H9 (cell line): ENCODE results near the gene BBS10. TPM values are rescaled to one million over a fixed set of nuclear protein-coding genes. Genes with fewer than 3 reads are reported as not detected.

Experiments
- DNase-seq: peaks from one replicate; pipeline ENCODE4 v3.0.0-alpha.2; 2017
- H2AFZ ChIP-seq: one replicate; pipeline ENCODE4 v1.6.1; 2013; ENCODE audit warnings: mild to moderate bottlenecking, low read length, control low read depth, moderate library complexity
- H2AK5ac ChIP-seq: 2 replicates; pipeline ENCODE4 v1.6.1; 2013; ENCODE audit warnings: low read length, control low read depth, mixed read lengths; ENCODE audit not compliant: insufficient read length
- H2BK120ac ChIP-seq: one replicate; pipeline ENCODE4 v1.6.1; 2013; ENCODE audit warnings: low read depth, mild to moderate bottlenecking, low read length, control low read depth, inconsistent platforms; ENCODE audit not compliant: poor library complexity, severe bottlenecking
- H2BK12ac ChIP-seq: 2 replicates; pipeline ENCODE4 v1.6.1; 2013; ENCODE audit warnings: low read length, control low read depth, mixed read lengths, low read depth; ENCODE audit not compliant: insufficient read length
- H2BK15ac ChIP-seq: 2 replicates; pipeline ENCODE4 v1.6.1; 2013; ENCODE audit warnings: low read depth, low read length, control low read depth
- H2BK20ac ChIP-seq: one replicate; pipeline ENCODE4 v1.6.1; 2013; ENCODE audit warnings: low read depth, mild to moderate bottlenecking, low read length, control low read depth, inconsistent platforms; ENCODE audit not compliant: poor library complexity, severe bottlenecking
- H2BK5ac ChIP-seq: 2 replicates; pipeline ENCODE4 v1.6.1; 2013; ENCODE audit warnings: low read length, control low read depth, mixed read lengths; ENCODE audit not compliant: insufficient read length
- H3K14ac ChIP-seq: 2 replicates; pipeline ENCODE4 v1.6.1; 2013; ENCODE audit warnings: low read length, control low read depth; ENCODE audit not compliant: insufficient read depth
- H3K18ac ChIP-seq: 2 replicates; pipeline ENCODE4 v1.6.1; 2013; ENCODE audit warnings: low read depth, mild to moderate bottlenecking, mixed read lengths, low read length, control low read depth; ENCODE audit not compliant: insufficient read length
- H3K23ac ChIP-seq: 2 replicates; pipeline ENCODE4 v1.6.1; 2013; ENCODE audit warnings: low read length, control low read depth, mixed read lengths, low read depth; ENCODE audit not compliant: insufficient read length
- H3K23me2 ChIP-seq: 2 replicates; pipeline ENCODE4 v1.6.1; 2013; ENCODE audit warnings: low read depth, mild to moderate bottlenecking, mixed read lengths, low read length, control low read depth; ENCODE audit not compliant: insufficient read length, poor library complexity, severe bottlenecking
- H3K27ac ChIP-seq: 2 replicates; pipeline ENCODE4 v1.5.1; 2013; ENCODE audit warnings: low read length, control low read depth, mixed read lengths, low read depth; ENCODE audit not compliant: insufficient read length
- H3K27me3 ChIP-seq: 2 replicates; pipeline ENCODE4 v1.6.1; 2013; ENCODE audit warnings: low read length, control low read depth, inconsistent platforms; ENCODE audit not compliant: insufficient read depth
- H3K4ac ChIP-seq: 2 replicates; pipeline ENCODE4 v1.6.1; 2013; ENCODE audit warnings: low read depth, mild to moderate bottlenecking, control low read depth, inconsistent platforms, low read length, moderate library complexity
- H3K4me1 ChIP-seq: 2 replicates; pipeline ENCODE4 v1.6.1; 2013; ENCODE audit warnings: low read length, control low read depth, inconsistent platforms; ENCODE audit not compliant: insufficient read depth
- H3K4me2 ChIP-seq: 2 replicates; pipeline ENCODE4 v1.6.1; 2013; ENCODE audit warnings: low read length, control low read depth, mixed read lengths; ENCODE audit not compliant: insufficient read length, insufficient read depth
- H3K56ac ChIP-seq: 2 replicates; pipeline ENCODE4 v1.6.1; 2013; ENCODE audit warnings: low read depth, mild to moderate bottlenecking, mixed read lengths, low read length, control low read depth; ENCODE audit not compliant: insufficient read length
- H3K79me1 ChIP-seq: 2 replicates; pipeline ENCODE4 v1.6.1; 2013; ENCODE audit warnings: low read depth, mild to moderate bottlenecking, moderate library complexity, low read length, control low read depth, inconsistent platforms; ENCODE audit not compliant: insufficient read depth, poor library complexity, severe bottlenecking
- H3K79me2 ChIP-seq: 2 replicates; pipeline ENCODE4 v1.6.1; 2013; ENCODE audit warnings: low read length, control low read depth, inconsistent platforms; ENCODE audit not compliant: insufficient read depth
- H3K9ac ChIP-seq: 2 replicates; pipeline ENCODE4 v1.6.1; 2013; ENCODE audit warnings: low read length, control low read depth, mixed read lengths; ENCODE audit not compliant: insufficient read length; ENCODE audit errors: extremely low read depth
- H3K9me3 ChIP-seq: one replicate; pipeline ENCODE4 v1.6.1; 2013; ENCODE audit warnings: low read depth, low read length, inconsistent platforms; ENCODE audit not compliant: control insufficient read depth
- H3T11ph ChIP-seq: one replicate; pipeline ENCODE4 v1.6.1; 2013; ENCODE audit warnings: mild to moderate bottlenecking, low read length, control low read depth, inconsistent platforms
- H4K20me1 ChIP-seq: one replicate; pipeline ENCODE4 v1.6.1; 2013; ENCODE audit not compliant: control insufficient read depth, insufficient read length, insufficient read depth
- H4K5ac ChIP-seq: 2 replicates; pipeline ENCODE4 v1.6.1; 2013; ENCODE audit warnings: low read depth, mild to moderate bottlenecking, mixed read lengths, low read length, control low read depth; ENCODE audit not compliant: insufficient read length
- H4K8ac ChIP-seq: replicated peaks from 2 replicates; pipeline ENCODE4 v1.6.1; 2013; ENCODE audit warnings: low read length, control low read depth, mixed read lengths, low read depth; ENCODE audit not compliant: insufficient read length
- H4K91ac ChIP-seq: 2 replicates; pipeline ENCODE4 v1.6.1; 2013; ENCODE audit warnings: low read depth, mild to moderate bottlenecking, moderate library complexity, mixed read lengths, low read length, control low read depth; ENCODE audit not compliant: insufficient read length
- H3K27ac Mint-ChIP-seq, 3 experiments: 2 replicates in 2 of 3; 3 replicates in 1 of 3; pipeline ENCODE4 v1.8.0; 2020 to 2021; ENCODE audit warnings: mixed read lengths in 3 of 3, mild to moderate bottlenecking in 1 of 3, moderate library complexity in 1 of 3
- H3K27me3 Mint-ChIP-seq: 2 replicates; pipeline ENCODE4 v1.8.0; 2021; ENCODE audit warnings: low read depth, mild to moderate bottlenecking, moderate library complexity, mixed read lengths
- H3K36me3 Mint-ChIP-seq, 3 experiments: 2 replicates in 2 of 3; 3 replicates in 1 of 3; pipeline ENCODE4 v1.8.0; 2020 to 2021; ENCODE audit warnings: low read depth in 3 of 3, mixed read lengths in 3 of 3; ENCODE audit not compliant: insufficient read depth in 1 of 3
- H3K4me1 Mint-ChIP-seq, 2 experiments: 2 replicates each; pipeline ENCODE4 v1.8.0; 2020; ENCODE audit warnings: mixed read lengths in 2 of 2
- H3K4me3 Mint-ChIP-seq, 2 experiments: 2 replicates in 1 of 2; 3 replicates in 1 of 2; pipeline ENCODE4 v1.8.0; 2020 to 2021; ENCODE audit warnings: mild to moderate bottlenecking in 2 of 2, mixed read lengths in 2 of 2, moderate library complexity in 1 of 2
- H3K9me3 Mint-ChIP-seq, 2 experiments: 2 replicates in 1 of 2; 3 replicates in 1 of 2; pipeline ENCODE4 v1.8.0; 2020; ENCODE audit warnings: mild to moderate bottlenecking in 2 of 2, mixed read lengths in 2 of 2, moderate library complexity in 1 of 2
- CTCF ChIP-seq: fragments of 200-600 bp; sonication (generic); conservative IDR thresholded peaks from 3 replicates; pipeline ENCODE4 v1.8.0; 2021; ENCODE audit warnings: antibody characterized with exemption, mild to moderate bottlenecking
- WGBS: extraction: QIAGEN DNeasy Blood & Tissue Kit; methylation state at CpG from one replicate; pipeline ENCODE4 v1.1.7; 2013; ENCODE audit warnings: missing lambda C conversion rate, low lambda C conversion rate, mixed read lengths; ENCODE audit not compliant: insufficient read length; ENCODE audit errors: extremely low coverage; 5-methylcytosine and 5-hydroxymethylcytosine counted together
- total RNA-seq: library from RNA; stranded (reverse); gene quantifications from 2 replicates; pipeline ENCODE4 v1.2.1, GENCODE V29; 2021

BBS10 gene
- total RNA-seq, 1 experiment from 2014 or later, result 6.6 TPM

GRCh38 chr12:76303365-76303764 lies 44.9 kb downstream of the BBS10 start:
- Histone ChIP-seq H4K91ac (no peak overlapping the region), H3K9ac (no peak overlapping the region), H3K14ac (no peak overlapping the region), H3K56ac (no peak overlapping the region), H3K4ac (no peak overlapping the region), H3K79me2 (no peaks in the 10 kb centered on the region), H3K79me1 (no peaks in the 10 kb centered on the region), H3K23me2 (no peaks in the 10 kb centered on the region), H3K18ac (no peak overlapping the region), H3T11ph (no peak overlapping the region), H2BK5ac (no peak overlapping the region), H4K5ac (no peak overlapping the region), H2BK15ac (no peak overlapping the region), H3K27ac (no peak overlapping the region), H2AFZ (no peak overlapping the region), H3K9me3 (no peaks in the 10 kb centered on the region), H2BK20ac (no peak overlapping the region), H4K20me1 (no peaks in the 10 kb centered on the region), H4K8ac (no peak overlapping the region), H3K4me2 (no peak overlapping the region), H2BK120ac (no peak overlapping the region), H3K23ac (no peak overlapping the region), H3K4me1 (no peaks in the 10 kb centered on the region), H2AK5ac (no peak overlapping the region), H2BK12ac (no peak overlapping the region), H3K27me3 (no peaks in the 10 kb centered on the region)
- no peaks in the 10 kb centered on the region for H3K9me3 Mint-ChIP-seq
- DNase-seq, result no peak
- no CpG with 5 or more reads among the region's 2 CpGs for WGBS
- no peak for TF ChIP-seq CTCF
- peaks cover 4 to 6% of the 10 kb centered on the region in 2 experiments for H3K4me1 Mint-ChIP-seq
- no peaks in the 10 kb centered on the region for H3K36me3 Mint-ChIP-seq
- H3K27ac Mint-ChIP-seq, result no peak overlapping the region
- H3K4me3 Mint-ChIP-seq, result no peak overlapping the region
- H3K27me3 Mint-ChIP-seq, result peaks cover 3% of the 10 kb centered on the region; the same call in 1 of the 2 replicates
